GM21723 (cell line): Measurements from ENCODE around the gene SNTA1.
"Not testable (repeated sequence)": the region's sequence is repeated elsewhere in the genome, so short reads cannot be mapped to it uniquely, and the experiment has no call there.

ENCODE experiments used
- ATAC-seq: cut with Tn5 transposase; IDR thresholded peaks from one replicate; pipeline ENCODE4 v1.9.1; 2021; ENCODE audit warnings: mild to moderate bottlenecking, moderate library complexity; ENCODE audit not compliant: unreplicated experiment

Gene SNTA1

GRCh38 chr20:33400812-33401183 lies 42.8 kb downstream of the SNTA1 start:
- ATAC-seq: no peak

GRCh38 chr20:33399924-33400323 lies 43.6 kb downstream of the SNTA1 start:
- ATAC-seq: no peak

GRCh38 chr20:33394718-33395117 lies 48.8 kb downstream of the SNTA1 start:
- no peak for ATAC-seq

- no peak for ATAC-seq
Observed at GRCh38 chr20:33393609-33394008, 50.0 kb downstream of the SNTA1 start.

GRCh38 chr20:33391722-33392415 lies 51.7 kb downstream of the SNTA1 start:
- ATAC-seq: no peak

- not testable (repeated sequence) for ATAC-seq
Observed at GRCh38 chr20:33389326-33389725, 54.2 kb downstream of the SNTA1 start.

- no peak for ATAC-seq
Observed at GRCh38 chr20:33388268-33388667, 55.3 kb downstream of the SNTA1 start.

GRCh38 chr20:33387177-33387576 lies 56.4 kb downstream of the SNTA1 start:
- ATAC-seq: no peak

- ATAC-seq: no peak
Observed at GRCh38 chr20:33386673-33387072, 56.9 kb downstream of the SNTA1 start.

- no peak for ATAC-seq
Observed at GRCh38 chr20:33377366-33377765, 66.2 kb downstream of the SNTA1 start.

- no peak for ATAC-seq
Observed at GRCh38 chr20:33373735-33374605, 69.6 kb downstream of the SNTA1 start.

- no peak for ATAC-seq
Observed at GRCh38 chr20:33372993-33373441, 70.5 kb downstream of the SNTA1 start.

GRCh38 chr20:33370291-33370690 lies 73.3 kb downstream of the SNTA1 start:
- ATAC-seq: no peak

GRCh38 chr20:33362898-33363297 lies 80.7 kb downstream of the SNTA1 start:
- no peak for ATAC-seq

- ATAC-seq: no peak
Observed at GRCh38 chr20:33359399-33360261, 83.9 kb downstream of the SNTA1 start.
